Activated B cell treated with CpG ODN at 0.5 μM for 24 hours (primary cell): ENCODE measurements around the gene METAP1D. TPM values are rescaled to one million over a fixed set of nuclear protein-coding genes. Genes with fewer than 3 reads are reported as not detected.

Experiments
- ATAC-seq: fragments of 200-7000 bp; cut with Tn5 transposase; one replicate; pipeline ENCODE4 v1.10.0; 2021; ENCODE audit warnings: low read depth, mild to moderate bottlenecking, moderate library complexity
- CTCF ChIA-PET: fragments of 350-600 bp; sonication (Branson Sonifier 250); formaldehyde crosslinking; loops from one replicate; lab custom pipeline; 2021; ENCODE audit warnings: antibody characterized with exemption; lab: Charles Lee
- POLR2A ChIA-PET: fragments of 350-600 bp; sonication (Branson Sonifier 250); formaldehyde crosslinking; loops from one replicate; lab custom pipeline; 2021; ENCODE audit warnings: antibody characterized with exemption; lab: Charles Lee
- DNase-seq: peaks from one replicate; pipeline ENCODE4 v3.0.0; 2022
- H3K27ac Mint-ChIP-seq: one replicate; pipeline ENCODE4 v1.8.0; 2020; ENCODE audit warnings: mixed read lengths
- H3K27me3 Mint-ChIP-seq: one replicate; pipeline ENCODE4 v1.8.0; 2021; ENCODE audit warnings: mixed read lengths
- H3K36me3 Mint-ChIP-seq: one replicate; pipeline ENCODE4 v1.8.0; 2021; ENCODE audit warnings: low read depth, mixed read lengths
- H3K4me1 Mint-ChIP-seq: one replicate; pipeline ENCODE4 v1.8.0; 2021; ENCODE audit warnings: mixed read lengths
- H3K4me3 Mint-ChIP-seq: one replicate; pipeline ENCODE4 v1.8.0; 2020; ENCODE audit warnings: mild to moderate bottlenecking, mixed read lengths
- H3K9me3 Mint-ChIP-seq: one replicate; pipeline ENCODE4 v1.8.0; 2020; ENCODE audit warnings: mixed read lengths
- intact Hi-C: fragments of 100-400 bp; cut with micrococcal nuclease; formaldehyde crosslinking; loops from one replicate; pipeline ENCODE4 v1.15.1; 2024
- total RNA-seq: library from RNA; stranded (reverse); gene quantifications from 2 replicates; pipeline ENCODE4 v1.2.3, GENCODE V29; 2022
- TF ChIP-seq, protein P1 (sequence below): fragments of 200-600 bp; IDR thresholded peaks from one replicate; pipeline ENCODE4 v1.8.0; 2022; ENCODE audit warnings: antibody characterized with exemption, mild to moderate bottlenecking

METAP1D gene
- total RNA-seq: 7.7 and 13.7 TPM in 2 replicates

GRCh38 chr2:171999604-172000469 is at the start of gene METAP1D:
METAP1D (plus strand) TSS chr2:171999953; CDS start chr2:171999970, 17 bp downstream.
- DNase-seq (peak; percentile 86), ATAC-seq (peak; percentile 96)
- peak within 1 kb of the TSS; percentile 95 for H3K4me3 Mint-ChIP-seq
- ChIA-PET CTCF (no interaction called here), POLR2A (interaction anchor here (0.6 to 1.4 kb wide), 4 partner anchors 77 to 840 kb away, joined by 4 to 8 read pairs (median 4); partner anchors contain the start of genes HAT1 and SLC25A12)
- TF ChIP-seq, protein P1, sequence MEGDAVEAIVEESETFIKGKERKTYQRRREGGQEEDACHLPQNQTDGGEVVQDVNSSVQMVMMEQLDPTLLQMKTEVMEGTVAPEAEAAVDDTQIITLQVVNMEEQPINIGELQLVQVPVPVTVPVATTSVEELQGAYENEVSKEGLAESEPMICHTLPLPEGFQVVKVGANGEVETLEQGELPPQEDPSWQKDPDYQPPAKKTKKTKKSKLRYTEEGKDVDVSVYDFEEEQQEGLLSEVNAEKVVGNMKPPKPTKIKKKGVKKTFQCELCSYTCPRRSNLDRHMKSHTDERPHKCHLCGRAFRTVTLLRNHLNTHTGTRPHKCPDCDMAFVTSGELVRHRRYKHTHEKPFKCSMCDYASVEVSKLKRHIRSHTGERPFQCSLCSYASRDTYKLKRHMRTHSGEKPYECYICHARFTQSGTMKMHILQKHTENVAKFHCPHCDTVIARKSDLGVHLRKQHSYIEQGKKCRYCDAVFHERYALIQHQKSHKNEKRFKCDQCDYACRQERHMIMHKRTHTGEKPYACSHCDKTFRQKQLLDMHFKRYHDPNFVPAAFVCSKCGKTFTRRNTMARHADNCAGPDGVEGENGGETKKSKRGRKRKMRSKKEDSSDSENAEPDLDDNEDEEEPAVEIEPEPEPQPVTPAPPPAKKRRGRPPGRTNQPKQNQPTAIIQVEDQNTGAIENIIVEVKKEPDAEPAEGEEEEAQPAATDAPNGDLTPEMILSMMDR: no peak
- H3K27ac Mint-ChIP-seq: peak within 1 kb of the TSS; percentile 96
- no peaks in the 10 kb centered on the region for H3K9me3 Mint-ChIP-seq
- H3K36me3 Mint-ChIP-seq: peaks cover 3% of the 10 kb centered on the region
- intact Hi-C loops: loop anchor here (1.0 to 2.0 kb wide), 5 partner anchors 78 to 556 kb away; partner anchors contain the start of genes DLX2, DYNC1I2, HAT1 and PDK1
- peaks cover 21% of the 10 kb centered on the region for H3K4me1 Mint-ChIP-seq
- H3K27me3 Mint-ChIP-seq: peaks cover 4% of the 10 kb centered on the region

- DNase-seq (no peak), ATAC-seq (no peak)
- POLR2A ChIA-PET: no interaction called here
- Mint-ChIP-seq H3K36me3 (peaks cover 42% of the 10 kb centered on the region), H3K27ac (no peak overlapping the region), H3K27me3 (no peaks in the 10 kb centered on the region), H3K9me3 (no peaks in the 10 kb centered on the region), H3K4me3 (no peak overlapping the region), H3K4me1 (no peaks in the 10 kb centered on the region)
- TF ChIP-seq, protein P1: no peak
- intact Hi-C loops: loop anchor here (10.0 kb wide), 1 partner anchor 513 kb away; no protein-coding TSS in a partner anchor
- CTCF ChIA-PET: no interaction called here
These were observed 47.5 kb upstream of the METAP1D start for GRCh38 chr2:171952276-171952675.

DNA sequence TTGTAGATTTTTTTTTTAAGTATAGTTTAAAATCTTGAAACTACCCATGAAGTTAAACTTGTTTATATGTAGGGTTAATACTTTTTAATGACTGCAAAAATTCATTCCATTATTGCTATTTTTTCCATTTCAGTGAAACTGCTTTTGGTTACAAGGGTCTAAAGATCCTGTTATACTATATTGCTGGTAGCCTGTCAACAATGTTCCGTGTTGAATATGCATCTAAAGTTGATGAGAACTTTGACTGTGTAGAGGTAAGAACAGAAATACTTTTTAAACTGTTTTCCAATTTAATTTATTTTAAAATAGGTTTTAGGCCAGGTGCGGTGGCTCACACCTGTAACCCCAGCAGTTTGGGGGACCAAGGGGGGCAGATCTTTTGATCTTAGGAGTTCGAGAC is 47.0 kb upstream of the METAP1D start:
- no peaks in the 10 kb centered on the region for H3K9me3 Mint-ChIP-seq
- DNase-seq: no peak
- TF ChIP-seq, protein P1: no peak
- ATAC-seq: no peak
- ChIA-PET CTCF (no interaction called here), POLR2A (no interaction called here)
- intact Hi-C loops: loop anchor here (10.0 kb wide), 1 partner anchor 512 kb away; no protein-coding TSS in a partner anchor
- no peaks in the 10 kb centered on the region for H3K27me3 Mint-ChIP-seq
- H3K27ac Mint-ChIP-seq: no peak overlapping the region
- H3K4me3 Mint-ChIP-seq: no peak overlapping the region
- no peaks in the 10 kb centered on the region for H3K4me1 Mint-ChIP-seq
- peaks cover 42% of the 10 kb centered on the region for H3K36me3 Mint-ChIP-seq

DNA sequence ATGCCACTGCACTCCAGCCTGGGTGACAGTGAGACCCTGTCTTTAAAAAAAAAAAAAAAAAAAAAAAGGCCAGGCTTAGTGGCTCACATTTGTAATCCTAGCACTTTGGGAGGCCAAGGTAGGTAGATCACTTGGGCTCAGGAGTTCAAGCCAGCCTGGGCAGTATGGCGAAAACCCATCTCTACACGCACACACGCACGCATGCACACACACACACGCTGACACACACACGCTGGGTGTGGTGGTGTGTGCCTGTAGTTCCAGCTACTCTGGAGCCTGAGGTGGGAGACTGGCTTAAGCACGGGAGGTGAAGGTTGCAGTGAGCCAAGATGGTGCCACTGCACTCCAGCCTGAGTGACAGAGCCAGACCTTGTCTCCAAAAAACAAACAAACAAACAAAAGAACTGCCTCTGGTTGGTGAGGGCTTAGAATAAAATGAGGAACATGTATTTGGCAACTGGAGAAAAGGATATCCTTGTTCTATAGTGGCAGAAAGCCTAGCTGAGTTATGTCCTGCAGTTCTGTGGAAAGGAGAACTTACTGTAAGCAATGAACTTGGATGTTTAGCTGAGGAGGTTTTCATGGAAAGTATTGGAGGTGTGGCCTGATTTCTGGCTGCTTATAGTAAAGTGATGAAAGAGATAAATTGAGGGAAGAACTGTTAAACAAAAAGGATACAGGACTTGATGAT is 43.5 kb upstream of the METAP1D start:
- ATAC-seq: no peak
- ChIA-PET POLR2A (no interaction called here), CTCF (no interaction called here)
- Mint-ChIP-seq H3K27ac (no peak overlapping the region), H3K9me3 (no peaks in the 10 kb centered on the region), H3K36me3 (peaks cover 39% of the 10 kb centered on the region), H3K27me3 (no peaks in the 10 kb centered on the region), H3K4me3 (no peak overlapping the region), H3K4me1 (no peaks in the 10 kb centered on the region)
- DNase-seq: no peak
- intact Hi-C loops: loop anchor here (10.0 kb wide), 1 partner anchor 509 kb away; no protein-coding TSS in a partner anchor
- TF ChIP-seq, protein P1: no peak

DNA sequence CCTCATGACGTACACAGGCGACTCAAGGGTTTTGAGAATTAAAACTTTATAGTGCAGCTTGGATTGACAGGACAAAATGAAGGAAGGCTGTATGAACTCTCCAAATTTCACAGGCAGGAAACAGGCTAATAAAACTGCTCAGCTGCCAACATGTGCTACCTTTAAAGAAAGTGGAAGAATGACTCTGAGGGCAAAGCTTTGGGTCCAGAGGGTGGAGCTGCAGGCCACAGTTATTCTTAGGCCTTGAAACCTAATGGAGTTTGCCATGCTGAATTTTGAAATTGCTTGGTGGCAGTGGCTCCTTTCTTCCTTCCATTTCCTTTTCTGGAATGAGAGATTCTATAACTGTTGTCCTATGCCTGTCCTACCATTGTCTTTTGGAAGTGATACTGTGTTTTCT is 42.7 kb upstream of the METAP1D start:
- no peaks in the 10 kb centered on the region for H3K9me3 Mint-ChIP-seq
- H3K27ac Mint-ChIP-seq: no peak overlapping the region
- TF ChIP-seq, protein P1: no peak
- POLR2A ChIA-PET: no interaction called here
- intact Hi-C loops: loop anchor here (10.0 kb wide), 1 partner anchor 508 kb away; no protein-coding TSS in a partner anchor
- no peaks in the 10 kb centered on the region for H3K4me1 Mint-ChIP-seq
- H3K36me3 Mint-ChIP-seq: peaks cover 39% of the 10 kb centered on the region
- H3K4me3 Mint-ChIP-seq: no peak overlapping the region
- no peak for ATAC-seq
- no peak for DNase-seq
- CTCF ChIA-PET: no interaction called here
- no peaks in the 10 kb centered on the region for H3K27me3 Mint-ChIP-seq
